Right lobe of liver (tissue), 6 donors: Measurements from ENCODE around the gene CXCL1. TPM values are rescaled to one million over a fixed set of nuclear protein-coding genes. Genes with fewer than 3 reads are reported as not detected.
A peak's percentile ranks its signal among the peaks of the same experiment; 100 is the strongest.

Experiments used
- ATAC-seq, 4 donors: fragments of 200-7000 bp; cut with Tn5 transposase; one replicate each; pipeline ENCODE4 v1.9.1; 2020; ENCODE audit warnings: mild to moderate bottlenecking in 4 of 4, moderate library complexity in 4 of 4
- DNase-seq, 3 donors: peaks; one replicate each; pipeline ENCODE4 v3.0.0-alpha.2; 2020
- H3K27ac ChIP-seq, 3 donors: fragments of 200-600 bp; one replicate each; pipeline ENCODE4 v1.8.0; 2022
- H3K27me3 ChIP-seq, 2 donors: fragments of 200-600 bp; one replicate each; pipeline ENCODE4 v1.8.0; 2022
- H3K36me3 ChIP-seq, 4 donors: fragments of 200-600 bp; sonication (generic) in 1 of 4; one replicate each; pipeline versions ENCODE4 v1.5.1 to v1.8.0; 2017 to 2022; ENCODE audit warnings: control low read depth in 1 of 4
- H3K4me1 ChIP-seq, 4 donors: fragments of 200-600 bp; sonication (generic) in 1 of 4; one replicate each; pipeline versions ENCODE4 v1.5.1 to v1.8.0; 2017 to 2022; ENCODE audit warnings: control low read depth in 1 of 4
- H3K4me3 ChIP-seq, 3 donors: fragments of 200-600 bp; one replicate each; pipeline ENCODE4 v1.8.0; 2022
- H3K9me3 ChIP-seq, 4 donors: fragments of 200-600 bp; sonication (generic) in 1 of 4; one replicate each; pipeline versions ENCODE4 v1.5.1 to v1.8.0; 2017 to 2022; ENCODE audit warnings: control low read depth in 1 of 4
- POLR2A ChIP-seq: fragments of 450-650 bp; IDR thresholded peaks from one replicate; pipeline ENCODE4 v1.6.1; 2017; ENCODE audit warnings: antibody characterized with exemption, mild to moderate bottlenecking
- WGBS: methylation state at CpG from one replicate; pipeline ENCODE4 v1.1.6; 2018; ENCODE audit warnings: low coverage, low lambda C conversion rate; ENCODE audit not compliant: insufficient coverage; ENCODE audit errors: missing lambda C conversion rate; 5-methylcytosine and 5-hydroxymethylcytosine counted together
- intact Hi-C, 2 donors: fragments of 100-400 bp; cut with DNase I; formaldehyde crosslinking; loops; one replicate each; pipeline versions ENCODE4 v1.11.2 to v1.14.1; 2022
- total RNA-seq, 6 experiments: library from RNA; depleted of rRNA in 2 of 6; stranded (reverse); fragments of >200 nt in 2 of 6; fragmentation: NEBNext Ultra II Directional in 3 of 6; extraction: Animal tissue kit (Norgen Biotek cat#: 25700) in 3 of 6; gene quantifications; one replicate each; pipeline versions ENCODE4 v1.1.0 to v1.2.4, GENCODE V29; 2016 to 2023
- TF ChIP-seq, protein P1 (sequence below), 4 donors: fragments of 200-600 bp in 3 of 4; fragments of 450-650 bp in 1 of 4; IDR thresholded peaks; one replicate each; pipeline versions ENCODE4 v1.5.1 to v1.8.0; 2016 to 2022; ENCODE audit warnings: antibody characterized with exemption in 4 of 4, mild to moderate bottlenecking in 2 of 4
- donor health status: DM: no; HTN: yes; CAD: no.
- donor health status: DM: no; HTN: no; CAD: no.
- donor health status: DM: no; HTN: no; CAD: no.
- donor health status: DM: no; HTN: yes; CAD: no.
- donor health status: DM: no; HTN: yes; CAD: no.

Gene CXCL1
- total RNA-seq, 6 experiments from 2014 or later, result 0.42 to 33.1 (median 4.3) TPM

DNA sequence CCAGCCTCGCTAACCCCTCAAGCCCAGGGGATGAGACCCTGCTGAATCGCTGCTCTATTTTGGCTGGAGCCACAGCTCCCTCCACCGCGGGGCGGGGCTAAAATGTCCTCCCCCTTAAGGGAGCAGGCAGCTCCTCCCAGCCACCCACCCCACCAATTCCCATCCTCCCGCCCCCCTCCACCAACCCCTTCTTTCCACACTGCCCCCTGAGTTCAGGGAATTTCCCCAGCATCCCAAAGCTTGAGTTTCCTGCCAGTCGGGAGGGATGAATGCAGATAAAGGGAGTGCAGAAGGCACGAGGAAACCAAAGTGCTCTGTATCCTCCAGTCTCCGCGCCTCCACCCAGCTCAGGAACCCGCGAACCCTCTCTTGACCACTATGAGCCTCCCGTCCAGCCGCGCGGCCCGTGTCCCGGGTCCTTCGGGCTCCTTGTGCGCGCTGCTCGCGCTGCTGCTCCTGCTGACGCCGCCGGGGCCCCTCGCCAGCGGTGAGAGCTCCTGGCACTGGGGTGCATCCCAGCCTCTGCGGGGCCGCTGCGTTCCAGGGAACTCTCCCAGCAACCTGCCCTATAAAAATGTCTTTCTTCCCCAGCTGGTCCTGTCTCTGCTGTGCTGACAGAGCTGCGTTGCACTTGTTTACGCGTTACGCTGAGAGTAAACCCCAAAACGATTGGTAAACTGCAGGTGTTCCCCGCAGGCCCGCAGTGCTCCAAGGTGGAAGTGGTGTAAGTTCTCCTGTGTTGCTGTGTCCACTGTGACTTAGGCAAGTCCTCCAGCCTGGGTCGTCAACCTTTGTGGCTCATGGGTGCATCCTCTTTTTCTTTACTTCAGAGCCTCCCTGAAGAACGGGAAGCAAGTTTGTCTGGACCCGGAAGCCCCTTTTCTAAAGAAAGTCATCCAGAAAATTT, 32.6 kb upstream of the CXCL1 start, which contains the start of gene CXCL6:
Gene CXCL6, plus strand, starts transcription at position 306 of the 907 bp plus-strand sequence. Its CDS starts 73 bp downstream, at position 379.
- peak within 1 kb of the TSS; percentile 16 to 27 (median 17) for H3K4me3 ChIP-seq
- intact Hi-C loops, result no loop called here
- peaks cover 0 to 3% (median 0%) of the 10 kb centered on the region in 4 donors for H3K4me1 ChIP-seq
- H3K9me3 ChIP-seq, result no peaks in the 10 kb centered on the region
- no peak for TF ChIP-seq POLR2A
- TF ChIP-seq, protein P1, sequence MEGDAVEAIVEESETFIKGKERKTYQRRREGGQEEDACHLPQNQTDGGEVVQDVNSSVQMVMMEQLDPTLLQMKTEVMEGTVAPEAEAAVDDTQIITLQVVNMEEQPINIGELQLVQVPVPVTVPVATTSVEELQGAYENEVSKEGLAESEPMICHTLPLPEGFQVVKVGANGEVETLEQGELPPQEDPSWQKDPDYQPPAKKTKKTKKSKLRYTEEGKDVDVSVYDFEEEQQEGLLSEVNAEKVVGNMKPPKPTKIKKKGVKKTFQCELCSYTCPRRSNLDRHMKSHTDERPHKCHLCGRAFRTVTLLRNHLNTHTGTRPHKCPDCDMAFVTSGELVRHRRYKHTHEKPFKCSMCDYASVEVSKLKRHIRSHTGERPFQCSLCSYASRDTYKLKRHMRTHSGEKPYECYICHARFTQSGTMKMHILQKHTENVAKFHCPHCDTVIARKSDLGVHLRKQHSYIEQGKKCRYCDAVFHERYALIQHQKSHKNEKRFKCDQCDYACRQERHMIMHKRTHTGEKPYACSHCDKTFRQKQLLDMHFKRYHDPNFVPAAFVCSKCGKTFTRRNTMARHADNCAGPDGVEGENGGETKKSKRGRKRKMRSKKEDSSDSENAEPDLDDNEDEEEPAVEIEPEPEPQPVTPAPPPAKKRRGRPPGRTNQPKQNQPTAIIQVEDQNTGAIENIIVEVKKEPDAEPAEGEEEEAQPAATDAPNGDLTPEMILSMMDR (IDR thresholded peaks at IDR 0.05), result no peak
- 5% methylated on average over 15 of the region's 41 CpGs for WGBS
- ATAC-seq (peak; percentile 63 to 71 (median 65)), DNase-seq (peak; percentile 54 to 58 (median 55))
- no peaks in the 10 kb centered on the region for H3K36me3 ChIP-seq
- no peaks in the 10 kb centered on the region for H3K27me3 ChIP-seq
- H3K27ac ChIP-seq, result no peak within 1 kb of the TSS

- DNase-seq (no peak), ATAC-seq (no peak)
- Histone ChIP-seq H3K4me1 (peaks cover 0 to 3% (median 0%) of the 10 kb centered on the region in 4 donors), H3K9me3 (no peaks in the 10 kb centered on the region), H3K36me3 (no peaks in the 10 kb centered on the region), H3K4me3 (no peak overlapping the region), H3K27me3 (no peaks in the 10 kb centered on the region), H3K27ac (no peak overlapping the region)
- intact Hi-C loops, result no loop called here
- TF ChIP-seq, protein P1 (IDR thresholded peaks at IDR 0.05), result no peak
- TF ChIP-seq POLR2A, result no peak
- WGBS, result 67% methylated on average over 5 of the region's 5 CpGs
Measured at GRCh38 chr4:73839071-73839470, 30.1 kb upstream of the CXCL1 start.

- WGBS, result 75% methylated on average over 3 of the region's 3 CpGs
- Histone ChIP-seq H3K4me1 (peaks cover 0 to 3% (median 0%) of the 10 kb centered on the region in 4 donors), H3K27me3 (no peaks in the 10 kb centered on the region), H3K4me3 (no peak overlapping the region), H3K27ac (no peak overlapping the region), H3K36me3 (no peaks in the 10 kb centered on the region), H3K9me3 (no peaks in the 10 kb centered on the region)
- peak in 1 of 4 donors; percentile 33 for ATAC-seq
- intact Hi-C loops, result no loop called here
- no peak for TF ChIP-seq POLR2A
- TF ChIP-seq, protein P1 (IDR thresholded peaks at IDR 0.05), result no peak
- no peak for DNase-seq
Measured at GRCh38 chr4:73839715-73840114, 29.5 kb upstream of the CXCL1 start.

DNA sequence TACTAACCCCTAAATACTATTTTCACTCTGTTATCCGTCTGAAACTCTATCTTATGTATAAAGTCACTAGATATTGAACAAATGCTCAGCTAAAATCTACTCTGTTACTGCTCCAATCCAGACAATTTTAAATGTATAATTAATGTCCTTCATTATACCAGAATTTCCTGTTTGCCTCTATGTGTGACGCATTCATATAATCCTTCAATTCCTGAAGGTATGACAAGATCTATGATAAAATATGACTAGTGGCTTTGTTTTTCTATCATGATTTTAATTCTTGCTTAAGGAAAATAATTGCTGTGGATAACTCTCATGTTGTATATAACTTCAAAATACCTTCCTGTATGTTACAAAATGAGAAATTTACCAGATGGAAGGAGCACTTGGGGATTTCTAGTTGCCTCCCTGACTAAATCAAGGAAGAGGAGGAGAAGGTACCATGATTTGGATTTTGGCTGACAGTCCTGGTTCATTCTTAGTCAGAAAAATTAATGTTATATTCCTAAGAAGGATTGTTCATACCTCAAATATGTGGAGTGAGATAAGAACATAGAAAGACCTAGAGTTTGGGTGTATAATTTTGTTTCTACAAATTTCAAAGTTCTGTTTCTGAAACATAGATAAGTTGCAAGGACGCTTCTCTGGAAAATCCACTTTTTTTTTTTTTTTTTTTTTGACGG, 27.8 kb upstream of the CXCL1 start:
- Histone ChIP-seq H3K9me3 (no peaks in the 10 kb centered on the region), H3K27ac (no peak overlapping the region), H3K4me3 (no peak overlapping the region), H3K36me3 (no peaks in the 10 kb centered on the region), H3K27me3 (no peaks in the 10 kb centered on the region), H3K4me1 (peaks cover 0 to 3% (median 0%) of the 10 kb centered on the region in 4 donors)
- intact Hi-C loops, result no loop called here
- no peak for TF ChIP-seq POLR2A
- TF ChIP-seq, protein P1 (IDR thresholded peaks at IDR 0.05), result no peak
- ATAC-seq (no peak), DNase-seq (no peak)
- 78% methylated on average over 4 of the region's 4 CpGs for WGBS
